C4-2B (cell line): ENCODE data around the gene ITGB5.

ENCODE experiments used
- ZFX ChIP-seq: fragments of 450-650 bp; IDR thresholded peaks from 2 replicates; pipeline ENCODE4 v1.6.1; 2017
- TF ChIP-seq, protein P1 (sequence below): fragments of 450-650 bp; conservative IDR thresholded peaks from 2 replicates; pipeline ENCODE4 v1.5.1; 2017; ENCODE audit warnings: mild to moderate bottlenecking

DNA sequence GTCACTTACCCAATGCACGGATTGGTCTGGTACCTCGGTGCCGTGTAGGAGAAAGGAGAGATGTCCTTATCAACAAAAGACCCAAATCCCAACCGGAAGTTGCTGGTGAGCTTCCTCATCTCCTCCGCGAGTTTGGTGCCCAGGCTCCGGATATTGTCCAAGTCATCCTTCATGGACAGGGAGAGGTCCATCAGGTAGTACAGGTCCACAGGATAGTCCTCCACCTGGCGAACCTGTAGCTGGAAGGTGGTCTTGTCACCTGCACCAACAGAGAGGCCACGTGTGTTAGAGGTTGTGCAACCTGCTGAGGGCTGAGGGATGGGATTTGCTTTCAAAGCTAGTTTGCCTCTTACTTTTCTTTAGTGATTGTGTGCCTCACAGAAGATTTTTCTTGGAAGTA lies 38.9 kb downstream of the ITGB5 start:
- TF ChIP-seq, protein P1, sequence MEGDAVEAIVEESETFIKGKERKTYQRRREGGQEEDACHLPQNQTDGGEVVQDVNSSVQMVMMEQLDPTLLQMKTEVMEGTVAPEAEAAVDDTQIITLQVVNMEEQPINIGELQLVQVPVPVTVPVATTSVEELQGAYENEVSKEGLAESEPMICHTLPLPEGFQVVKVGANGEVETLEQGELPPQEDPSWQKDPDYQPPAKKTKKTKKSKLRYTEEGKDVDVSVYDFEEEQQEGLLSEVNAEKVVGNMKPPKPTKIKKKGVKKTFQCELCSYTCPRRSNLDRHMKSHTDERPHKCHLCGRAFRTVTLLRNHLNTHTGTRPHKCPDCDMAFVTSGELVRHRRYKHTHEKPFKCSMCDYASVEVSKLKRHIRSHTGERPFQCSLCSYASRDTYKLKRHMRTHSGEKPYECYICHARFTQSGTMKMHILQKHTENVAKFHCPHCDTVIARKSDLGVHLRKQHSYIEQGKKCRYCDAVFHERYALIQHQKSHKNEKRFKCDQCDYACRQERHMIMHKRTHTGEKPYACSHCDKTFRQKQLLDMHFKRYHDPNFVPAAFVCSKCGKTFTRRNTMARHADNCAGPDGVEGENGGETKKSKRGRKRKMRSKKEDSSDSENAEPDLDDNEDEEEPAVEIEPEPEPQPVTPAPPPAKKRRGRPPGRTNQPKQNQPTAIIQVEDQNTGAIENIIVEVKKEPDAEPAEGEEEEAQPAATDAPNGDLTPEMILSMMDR: no peak
- TF ChIP-seq ZFX: no peak
